Nucleus accumbens (tissue), 56 donors: Measurements from ENCODE around the gene ADD2.
A peak's percentile ranks its signal among the peaks of the same experiment; 100 is the strongest.

Experiments
- DNase-seq, 56 donors: peaks; one replicate each; lab custom pipeline; 2025; lab: John Stamatoyannopoulos, UW

The ADD2 gene

DNA sequence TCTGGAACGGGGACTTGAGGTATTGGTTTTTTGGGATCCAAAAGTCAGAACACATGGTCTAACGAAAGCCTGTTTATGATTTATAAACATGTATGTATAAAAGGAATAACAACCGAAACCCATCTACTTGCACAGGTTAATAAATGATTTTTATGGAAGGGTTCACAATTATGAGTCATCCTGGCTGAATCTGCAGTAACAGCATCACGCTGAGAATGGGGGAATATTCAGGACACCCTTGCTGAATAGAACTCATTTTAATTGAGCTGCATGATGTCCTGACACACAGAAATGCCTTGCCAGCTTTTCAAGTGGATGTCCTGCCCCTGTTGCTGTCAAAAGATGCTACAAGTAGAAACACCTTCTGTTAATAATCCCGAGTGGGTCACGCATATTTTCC lies 159.6 kb downstream of the ADD2 start:
- DNase-seq: no peak

DNA sequence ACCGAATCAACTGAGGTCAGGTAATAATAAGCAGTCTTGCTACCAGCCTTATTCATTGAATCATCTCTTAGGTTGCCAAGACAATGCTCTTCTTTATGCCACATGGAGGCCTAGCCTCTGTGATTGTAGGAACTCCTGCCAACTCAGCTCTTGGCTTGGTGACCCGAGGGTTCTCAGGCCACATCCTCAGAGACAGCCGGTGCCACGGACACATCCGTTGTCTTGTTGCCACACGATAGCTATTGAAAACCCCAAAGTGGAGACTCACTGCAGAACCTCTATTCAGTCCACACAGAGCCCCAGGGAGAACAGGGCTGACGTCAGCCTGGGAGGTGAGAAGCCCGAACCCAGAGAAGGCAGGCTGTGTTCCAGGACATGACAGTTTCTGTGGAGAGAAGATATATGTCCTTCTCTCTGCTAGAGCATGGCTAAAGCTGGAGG lies 160.9 kb downstream of the ADD2 start:
- DNase-seq: peak in 16 of 56 donors; percentile 2 to 57 (median 20)
